ENCODE measurements around the gene SHANK3. TPM values are rescaled to one million over a fixed set of nuclear protein-coding genes. Genes with fewer than 3 reads are reported as not detected.

The SHANK3 gene
- total RNA-seq, 1 donor from 2014 or later = not detected

DNA sequence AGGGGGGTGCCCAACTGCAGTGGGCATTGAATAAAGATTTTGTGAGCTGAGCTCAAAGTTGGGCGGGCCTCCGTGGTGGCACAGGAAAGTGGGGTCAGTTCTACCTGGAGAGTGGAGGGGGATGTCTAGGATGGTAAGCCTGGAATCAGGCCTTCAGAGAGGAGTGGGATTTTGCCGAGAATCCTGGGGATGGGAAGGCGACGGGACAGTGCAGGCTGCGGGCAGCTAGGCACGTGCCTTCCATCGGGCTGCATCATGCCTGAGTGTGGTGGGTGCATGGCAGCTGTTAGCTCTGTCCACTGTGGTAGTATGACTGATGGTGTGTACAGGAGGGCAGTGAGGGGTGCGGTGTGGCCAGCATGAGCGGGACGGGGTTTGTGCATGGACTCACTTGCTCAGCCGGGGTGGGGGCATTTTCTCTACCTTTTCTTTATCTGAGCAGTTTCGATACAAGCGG lies 3.6 kb downstream of the SHANK3 start:
- ATAC-seq (ENCODE audit: low read depth) = no peak
- POLR2A ChIA-PET = no interaction called here
- Mint-ChIP-seq H3K27ac (no peak overlapping the region), H3K36me3 (ENCODE audit: low read depth) (no peaks in the 10 kb centered on the region), H3K9me3 (peaks cover 1% of the 10 kb centered on the region), H3K4me1 (peaks cover 12% of the 10 kb centered on the region), H3K4me3 (peak overlapping the region; percentile 13), H3K27me3 (peaks cover 33% of the 10 kb centered on the region)
- TF ChIP-seq, protein P1, sequence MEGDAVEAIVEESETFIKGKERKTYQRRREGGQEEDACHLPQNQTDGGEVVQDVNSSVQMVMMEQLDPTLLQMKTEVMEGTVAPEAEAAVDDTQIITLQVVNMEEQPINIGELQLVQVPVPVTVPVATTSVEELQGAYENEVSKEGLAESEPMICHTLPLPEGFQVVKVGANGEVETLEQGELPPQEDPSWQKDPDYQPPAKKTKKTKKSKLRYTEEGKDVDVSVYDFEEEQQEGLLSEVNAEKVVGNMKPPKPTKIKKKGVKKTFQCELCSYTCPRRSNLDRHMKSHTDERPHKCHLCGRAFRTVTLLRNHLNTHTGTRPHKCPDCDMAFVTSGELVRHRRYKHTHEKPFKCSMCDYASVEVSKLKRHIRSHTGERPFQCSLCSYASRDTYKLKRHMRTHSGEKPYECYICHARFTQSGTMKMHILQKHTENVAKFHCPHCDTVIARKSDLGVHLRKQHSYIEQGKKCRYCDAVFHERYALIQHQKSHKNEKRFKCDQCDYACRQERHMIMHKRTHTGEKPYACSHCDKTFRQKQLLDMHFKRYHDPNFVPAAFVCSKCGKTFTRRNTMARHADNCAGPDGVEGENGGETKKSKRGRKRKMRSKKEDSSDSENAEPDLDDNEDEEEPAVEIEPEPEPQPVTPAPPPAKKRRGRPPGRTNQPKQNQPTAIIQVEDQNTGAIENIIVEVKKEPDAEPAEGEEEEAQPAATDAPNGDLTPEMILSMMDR (IDR thresholded peaks at IDR 0.05) = no peak
- CTCF ChIA-PET = no interaction called here
- intact Hi-C loops (cut with micrococcal nuclease) = no loop called here
- DNase-seq = no peak

DNA sequence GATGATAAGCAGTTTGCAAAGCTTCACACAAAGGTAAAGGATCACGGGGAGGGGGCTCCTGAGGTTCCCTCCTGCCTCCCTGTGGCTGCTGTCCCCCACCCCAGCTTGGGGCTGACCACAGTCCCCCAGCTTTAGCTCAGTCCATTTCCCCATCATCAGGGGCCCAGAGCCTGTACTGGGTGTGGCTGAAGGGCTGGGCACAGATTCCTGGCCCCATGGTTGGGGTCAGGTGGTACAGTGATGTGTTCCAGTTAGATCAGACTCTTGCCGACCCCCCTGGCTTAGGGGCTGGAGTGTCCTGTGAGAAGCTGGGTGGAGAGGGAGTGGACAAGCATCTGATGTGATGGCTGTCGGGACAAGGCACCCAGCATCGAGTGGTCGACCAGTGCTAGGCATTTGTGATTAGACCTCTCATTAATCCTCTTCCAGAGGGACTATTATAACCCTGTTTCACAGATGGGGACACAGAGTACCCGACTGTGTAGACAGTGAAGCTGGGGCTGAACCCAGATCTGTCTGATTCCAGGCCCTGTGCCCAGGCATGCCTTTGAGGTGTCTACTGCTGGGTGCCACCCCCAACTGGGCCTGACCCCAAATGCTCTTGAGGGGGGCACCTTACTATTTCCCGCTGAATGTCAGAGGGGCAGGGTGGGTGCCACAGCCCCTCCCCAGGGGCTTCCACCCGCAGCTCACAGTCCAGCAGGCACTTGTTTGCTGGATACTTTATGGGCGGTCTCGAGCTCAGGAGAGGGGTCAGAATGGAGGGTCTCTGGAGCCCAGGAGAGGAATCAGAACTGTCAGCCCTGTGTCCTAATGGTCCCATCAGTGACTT lies 4.3 kb downstream of the SHANK3 start:
- H3K4me1 Mint-ChIP-seq = peaks cover 12% of the 10 kb centered on the region
- H3K9me3 Mint-ChIP-seq = peaks cover 3% of the 10 kb centered on the region
- TF ChIP-seq, protein P1 (IDR thresholded peaks at IDR 0.05) = no peak
- H3K27ac Mint-ChIP-seq = no peak overlapping the region
- no peak for ATAC-seq (ENCODE audit: low read depth)
- H3K27me3 Mint-ChIP-seq = peaks cover 27% of the 10 kb centered on the region
- no peak overlapping the region for H3K4me3 Mint-ChIP-seq
- CTCF ChIA-PET = no interaction called here
- POLR2A ChIA-PET = no interaction called here
- H3K36me3 Mint-ChIP-seq (ENCODE audit: low read depth) = no peaks in the 10 kb centered on the region
- DNase-seq = no peak
- intact Hi-C loops (cut with micrococcal nuclease) = no loop called here

DNA sequence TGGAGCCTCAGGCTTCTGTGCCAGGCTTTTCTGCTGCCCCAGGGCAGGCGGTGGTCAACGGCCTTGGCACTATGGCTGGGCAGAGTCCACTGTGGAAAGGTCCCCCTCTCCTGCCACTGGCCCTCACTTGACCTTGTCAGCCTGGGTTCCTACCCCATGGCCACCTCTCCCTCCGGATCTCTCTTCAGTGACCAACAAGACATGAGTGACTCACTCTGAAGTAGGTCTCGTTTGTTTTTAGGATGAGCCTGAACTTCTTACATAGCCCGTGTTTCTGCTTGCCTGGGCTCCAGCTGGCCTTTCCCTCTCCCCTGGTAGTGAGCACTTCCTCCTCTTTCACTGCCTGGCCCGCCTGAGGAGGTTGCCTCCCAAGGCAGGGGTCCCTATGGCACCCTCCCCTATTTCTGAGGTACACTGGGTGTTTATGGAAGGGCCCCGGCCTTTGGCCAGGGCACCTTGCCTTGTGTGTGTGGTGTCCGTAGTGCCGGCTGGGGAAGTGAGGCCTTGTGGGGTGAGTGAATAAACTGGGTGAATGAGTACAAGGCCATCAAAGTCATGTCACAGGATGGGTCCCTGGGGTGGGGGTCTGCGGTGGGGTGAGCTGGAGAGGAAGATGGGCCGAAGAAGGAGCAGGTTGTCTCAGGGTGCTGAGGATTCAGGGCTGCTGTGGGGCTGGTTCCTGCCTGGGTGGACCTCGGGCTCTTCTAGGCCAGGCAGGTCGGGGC lies 5.0 kb downstream of the SHANK3 start:
- TF ChIP-seq, protein P1 (IDR thresholded peaks at IDR 0.05) = no peak
- no peak for ATAC-seq (ENCODE audit: low read depth)
- H3K9me3 Mint-ChIP-seq = peaks cover 3% of the 10 kb centered on the region
- no peak for DNase-seq
- no peak overlapping the region for H3K27ac Mint-ChIP-seq
- POLR2A ChIA-PET = no interaction called here
- H3K36me3 Mint-ChIP-seq (ENCODE audit: low read depth) = no peaks in the 10 kb centered on the region
- CTCF ChIA-PET = no interaction called here
- peaks cover 12% of the 10 kb centered on the region for H3K4me1 Mint-ChIP-seq
- no peak overlapping the region for H3K4me3 Mint-ChIP-seq
- H3K27me3 Mint-ChIP-seq = peaks cover 20% of the 10 kb centered on the region
- intact Hi-C loops (cut with micrococcal nuclease) = no loop called here

DNA sequence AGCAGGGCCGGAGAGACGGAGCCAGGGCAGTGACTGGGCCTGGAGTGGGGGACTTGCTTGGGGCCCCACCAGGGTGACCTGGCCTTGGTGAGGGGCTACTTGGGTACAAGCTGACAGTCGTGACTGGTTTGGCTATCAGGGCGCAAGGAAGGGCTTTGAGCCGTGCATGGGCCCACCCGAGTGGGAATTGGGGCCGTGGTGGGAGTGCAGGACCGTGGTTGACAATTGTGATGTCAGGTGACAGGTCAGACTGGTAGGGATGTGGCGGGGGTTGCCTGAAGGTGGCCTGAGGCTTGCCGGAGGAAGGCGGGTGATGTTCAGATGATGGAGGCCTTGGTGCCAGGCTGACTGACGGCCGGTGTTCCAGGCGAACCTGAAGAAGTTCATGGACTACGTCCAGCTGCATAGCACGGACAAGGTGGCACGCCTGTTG lies 5.6 kb downstream of the SHANK3 start:
- CTCF ChIA-PET = no interaction called here
- Mint-ChIP-seq H3K4me3 (no peak overlapping the region), H3K4me1 (peaks cover 7% of the 10 kb centered on the region), H3K27ac (no peak overlapping the region), H3K36me3 (ENCODE audit: low read depth) (no peaks in the 10 kb centered on the region), H3K27me3 (peaks cover 16% of the 10 kb centered on the region), H3K9me3 (peaks cover 3% of the 10 kb centered on the region)
- TF ChIP-seq, protein P1 (IDR thresholded peaks at IDR 0.05) = no peak
- DNase-seq = no peak
- POLR2A ChIA-PET = no interaction called here
- intact Hi-C loops (cut with micrococcal nuclease) = no loop called here
- no peak for ATAC-seq (ENCODE audit: low read depth)
